Suprapubic skin (tissue), 4 donors: Measurements from ENCODE around the gene PTPRM.

ENCODE experiments used
- CTCF ChIP-seq, 2 donors: fragments of 200-600 bp in 1 of 2; fragments of 450-650 bp in 1 of 2; sonication (generic) in 1 of 2; IDR thresholded peaks; one replicate each; pipeline ENCODE4 v1.5.1; 2016 to 2019; ENCODE audit warnings: antibody characterized with exemption in 2 of 2, mild to moderate bottlenecking in 1 of 2, moderate library complexity in 1 of 2
- EP300 ChIP-seq: sonication (generic); formaldehyde crosslinking; IDR thresholded peaks from one replicate; pipeline ENCODE4 v1.6.1; 2017; ENCODE audit warnings: antibody characterized with exemption
- POLR2A ChIP-seq, 2 donors: fragments of 450-650 bp; IDR thresholded peaks; one replicate each; pipeline ENCODE4 v1.6.1; 2017; ENCODE audit warnings: antibody characterized with exemption in 2 of 2, mild to moderate bottlenecking in 2 of 2, moderate library complexity in 2 of 2
- POLR2AphosphoS5 ChIP-seq, 3 donors: sonication (generic); formaldehyde crosslinking; IDR thresholded peaks; one replicate each; pipeline ENCODE4 v1.6.1; 2017; ENCODE audit warnings: antibody characterized with exemption in 3 of 3

GRCh38 chr18:8045884-8046281 is 478.8 kb downstream of the PTPRM start:
- TF ChIP-seq CTCF (IDR thresholded peaks at IDR 0.05) (no peak), POLR2AphosphoS5 (IDR thresholded peaks at IDR 0.05) (no peak), POLR2A (IDR thresholded peaks at IDR 0.05) (no peak), EP300 (no peak)
